Measurements from ENCODE around the gene CLCN3. TPM values are rescaled to one million over a fixed set of nuclear protein-coding genes. Genes with fewer than 3 reads are reported as not detected.

CLCN3 gene
- total RNA-seq, 1 experiment from 2014 or later, result 42.1 TPM

DNA sequence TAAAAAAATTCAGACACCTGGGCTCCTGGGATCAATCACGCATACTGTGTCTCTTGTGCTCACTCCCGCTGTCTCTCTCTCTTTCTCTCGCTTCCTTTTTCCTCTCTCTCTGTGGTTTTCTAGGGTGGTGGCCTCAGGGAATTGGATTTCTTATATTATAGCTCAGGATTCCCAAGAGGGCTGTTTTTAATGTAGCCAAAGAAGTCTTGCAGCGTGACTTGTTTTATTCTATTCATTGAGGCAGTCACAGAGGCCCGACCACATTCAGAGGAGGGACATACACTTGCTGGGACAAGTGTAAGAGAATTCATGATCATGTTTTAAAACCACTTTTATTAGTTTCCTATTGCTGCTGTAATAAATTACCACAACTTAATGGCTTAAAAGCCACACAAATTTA, 78.0 kb downstream of the CLCN3 start:
- Mint-ChIP-seq H3K36me3 (ENCODE audit: insufficient read depth, unreplicated experiment) (peaks cover 26% of the 10 kb centered on the region), H3K4me3 (ENCODE audit: unreplicated experiment) (no peak overlapping the region), H3K9me3 (ENCODE audit: unreplicated experiment) (no peaks in the 10 kb centered on the region), H3K27me3 (ENCODE audit: insufficient read depth, unreplicated experiment) (no peaks in the 10 kb centered on the region), H3K27ac (ENCODE audit: unreplicated experiment) (no peak overlapping the region), H3K4me1 (ENCODE audit: low read depth, unreplicated experiment) (no peaks in the 10 kb centered on the region)
- intact Hi-C loops (cut with micrococcal nuclease; ENCODE audit: unreplicated experiment), result no loop called here
- ChIA-PET CTCF (no interaction called here), POLR2A (no interaction called here)
- Histone ChIP-seq H3K9me3 (no peaks in the 10 kb centered on the region), H3K4me1 (no peaks in the 10 kb centered on the region), H3K4me3 (ENCODE audit: low read depth, low read length) (no peak overlapping the region), H3K36me3 (ENCODE audit: control insufficient read depth, insufficient read depth, low read length) (no peaks in the 10 kb centered on the region), H3K27me3 (replicated peaks; ENCODE audit: control insufficient read depth, insufficient read depth, low read length) (no peaks in the 10 kb centered on the region)
- DNase-seq, result no peak
- TF ChIP-seq, protein P1, sequence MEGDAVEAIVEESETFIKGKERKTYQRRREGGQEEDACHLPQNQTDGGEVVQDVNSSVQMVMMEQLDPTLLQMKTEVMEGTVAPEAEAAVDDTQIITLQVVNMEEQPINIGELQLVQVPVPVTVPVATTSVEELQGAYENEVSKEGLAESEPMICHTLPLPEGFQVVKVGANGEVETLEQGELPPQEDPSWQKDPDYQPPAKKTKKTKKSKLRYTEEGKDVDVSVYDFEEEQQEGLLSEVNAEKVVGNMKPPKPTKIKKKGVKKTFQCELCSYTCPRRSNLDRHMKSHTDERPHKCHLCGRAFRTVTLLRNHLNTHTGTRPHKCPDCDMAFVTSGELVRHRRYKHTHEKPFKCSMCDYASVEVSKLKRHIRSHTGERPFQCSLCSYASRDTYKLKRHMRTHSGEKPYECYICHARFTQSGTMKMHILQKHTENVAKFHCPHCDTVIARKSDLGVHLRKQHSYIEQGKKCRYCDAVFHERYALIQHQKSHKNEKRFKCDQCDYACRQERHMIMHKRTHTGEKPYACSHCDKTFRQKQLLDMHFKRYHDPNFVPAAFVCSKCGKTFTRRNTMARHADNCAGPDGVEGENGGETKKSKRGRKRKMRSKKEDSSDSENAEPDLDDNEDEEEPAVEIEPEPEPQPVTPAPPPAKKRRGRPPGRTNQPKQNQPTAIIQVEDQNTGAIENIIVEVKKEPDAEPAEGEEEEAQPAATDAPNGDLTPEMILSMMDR (IDR thresholded peaks at IDR 0.05; ENCODE audit: insufficient read depth in 1 of 2, low read depth in 1 of 2, low read length in 1 of 2, severe bottlenecking in 1 of 2, unreplicated experiment in 1 of 2), result no peak
- no TSS peak for BruUV-seq (replicated peaks)

DNA sequence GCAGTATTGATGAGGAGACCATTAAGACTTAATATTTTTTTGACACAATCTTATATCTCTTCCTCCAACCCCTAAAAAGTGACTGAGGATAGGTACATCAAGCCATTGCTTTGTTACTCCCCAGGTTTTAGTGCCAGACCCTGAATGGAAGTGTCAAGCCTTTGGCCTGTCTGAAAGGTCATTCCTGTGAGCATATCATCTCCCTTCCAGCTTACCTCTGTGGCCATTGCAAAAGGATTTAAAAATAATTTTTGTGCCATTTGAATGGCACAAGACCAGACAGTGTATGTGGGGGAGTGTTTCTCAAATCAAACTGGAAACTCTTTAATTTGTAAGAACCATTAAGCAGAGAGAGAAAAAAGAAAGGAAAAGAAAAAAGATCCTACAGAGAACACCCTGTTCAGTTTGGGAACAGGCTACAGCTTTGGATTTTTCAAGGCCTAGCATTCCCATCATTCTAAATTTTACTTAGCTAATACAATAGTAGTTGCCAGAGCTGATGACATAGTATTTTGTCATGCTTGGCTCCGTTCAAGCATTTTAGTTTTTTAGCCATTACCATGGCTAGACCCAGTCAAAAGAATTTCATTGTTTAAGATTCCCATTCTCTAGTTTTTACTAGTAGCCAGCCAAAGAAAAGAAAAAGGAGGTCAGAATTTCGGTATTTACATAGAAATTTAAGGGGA, 87.7 kb downstream of the CLCN3 start:
- ChIA-PET POLR2A (no interaction called here), CTCF (no interaction called here)
- H3K4me3 ChIP-seq (ENCODE audit: low read depth, low read length), result no peak overlapping the region
- Mint-ChIP-seq H3K27ac (ENCODE audit: unreplicated experiment) (no peak overlapping the region), H3K4me1 (ENCODE audit: low read depth, unreplicated experiment) (no peaks in the 10 kb centered on the region), H3K27me3 (ENCODE audit: insufficient read depth, unreplicated experiment) (no peaks in the 10 kb centered on the region), H3K9me3 (ENCODE audit: unreplicated experiment) (no peaks in the 10 kb centered on the region), H3K36me3 (ENCODE audit: insufficient read depth, unreplicated experiment) (peaks cover 16% of the 10 kb centered on the region), H3K4me3 (ENCODE audit: unreplicated experiment) (no peak overlapping the region)
- no TSS peak for BruUV-seq (replicated peaks)
- no peak for DNase-seq
- no peaks in the 10 kb centered on the region for H3K4me1 ChIP-seq
- TF ChIP-seq, protein P1 (IDR thresholded peaks at IDR 0.05; ENCODE audit: insufficient read depth in 1 of 2, low read depth in 1 of 2, low read length in 1 of 2, severe bottlenecking in 1 of 2, unreplicated experiment in 1 of 2), result no peak
- H3K36me3 ChIP-seq (ENCODE audit: control insufficient read depth, insufficient read depth, low read length), result no peaks in the 10 kb centered on the region
- H3K27me3 ChIP-seq (replicated peaks; ENCODE audit: control insufficient read depth, insufficient read depth, low read length), result no peaks in the 10 kb centered on the region
- intact Hi-C loops (cut with micrococcal nuclease; ENCODE audit: unreplicated experiment), result no loop called here
- H3K9me3 ChIP-seq, result no peaks in the 10 kb centered on the region

DNA sequence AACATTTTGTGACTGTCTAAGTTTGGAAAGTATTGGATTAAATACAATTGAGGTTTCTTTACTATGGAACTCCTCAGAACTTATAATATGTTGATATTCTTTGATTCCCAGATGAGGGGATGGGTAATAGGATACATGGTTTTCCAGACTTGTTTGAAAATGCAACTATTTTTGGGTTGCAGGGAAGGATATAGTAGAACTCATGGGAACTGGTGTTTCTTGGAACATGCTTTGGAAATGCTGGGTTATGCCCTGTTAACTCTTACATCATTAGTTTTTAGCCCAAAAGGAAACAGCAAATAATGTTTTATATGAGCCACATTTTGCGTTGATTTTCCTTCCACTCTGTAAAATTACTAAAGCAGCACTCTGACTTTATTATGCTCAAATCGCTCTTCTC, 95.4 kb downstream of the CLCN3 start:
- ChIA-PET CTCF (no interaction called here), POLR2A (no interaction called here)
- no peak overlapping the region for H3K4me3 ChIP-seq (ENCODE audit: low read depth, low read length)
- H3K27ac Mint-ChIP-seq (ENCODE audit: unreplicated experiment), result no peak overlapping the region
- TF ChIP-seq, protein P1 (IDR thresholded peaks at IDR 0.05; ENCODE audit: insufficient read depth in 1 of 2, low read depth in 1 of 2, low read length in 1 of 2, severe bottlenecking in 1 of 2, unreplicated experiment in 1 of 2), result no peak
- H3K9me3 ChIP-seq, result no peaks in the 10 kb centered on the region
- H3K36me3 ChIP-seq (ENCODE audit: control insufficient read depth, insufficient read depth, low read length), result no peaks in the 10 kb centered on the region
- no peaks in the 10 kb centered on the region for H3K27me3 ChIP-seq (replicated peaks; ENCODE audit: control insufficient read depth, insufficient read depth, low read length)
- no peaks in the 10 kb centered on the region for H3K4me1 Mint-ChIP-seq (ENCODE audit: low read depth, unreplicated experiment)
- peaks cover 24% of the 10 kb centered on the region for H3K36me3 Mint-ChIP-seq (ENCODE audit: insufficient read depth, unreplicated experiment)
- H3K4me3 Mint-ChIP-seq (ENCODE audit: unreplicated experiment), result no peak overlapping the region
- H3K9me3 Mint-ChIP-seq (ENCODE audit: unreplicated experiment), result no peaks in the 10 kb centered on the region
- BruUV-seq (replicated peaks), result no TSS peak
- H3K27me3 Mint-ChIP-seq (ENCODE audit: insufficient read depth, unreplicated experiment), result no peaks in the 10 kb centered on the region
- no peak for DNase-seq
- no peaks in the 10 kb centered on the region for H3K4me1 ChIP-seq
- intact Hi-C loops (cut with micrococcal nuclease; ENCODE audit: unreplicated experiment), result no loop called here

Measured in Caco-2 (cell line).